ENCODE results near the gene TIMM44.

- no peak for TF ChIP-seq POLR2A (IDR thresholded peaks at IDR 0.05; ENCODE audit: low read length)
- TF ChIP-seq GATA1 (IDR thresholded peaks at IDR 0.05; ENCODE audit: low read depth, low read length), result no peak
These were observed 34.8 kb upstream of the TIMM44 start for GRCh38 chr19:7978179-7978825.
